ENCODE measurements around the gene NFKBIB. TPM values are rescaled to one million over a fixed set of nuclear protein-coding genes. Genes with fewer than 3 reads are reported as not detected.

Gene NFKBIB
- total and polyA plus RNA-seq, 2 of the 8 experiments (the other 6 are each of a cell fraction or from before 2014, with no cell fraction given) = 37.3 to 44.1 TPM

DNA sequence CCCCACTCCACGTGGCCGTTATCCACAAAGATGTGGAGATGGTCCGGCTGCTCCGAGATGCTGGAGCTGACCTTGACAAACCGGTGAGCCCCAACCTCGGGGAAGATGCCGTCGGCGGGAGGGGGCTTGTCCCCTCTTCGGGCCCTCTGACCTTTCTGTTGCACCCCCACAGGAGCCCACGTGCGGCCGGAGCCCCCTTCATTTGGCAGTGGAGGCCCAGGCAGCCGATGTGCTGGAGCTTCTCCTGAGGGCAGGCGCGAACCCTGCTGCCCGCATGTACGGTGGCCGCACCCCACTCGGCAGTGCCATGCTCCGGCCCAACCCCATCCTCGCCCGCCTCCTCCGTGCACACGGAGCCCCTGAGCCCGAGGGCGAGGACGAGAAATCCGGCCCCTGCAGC lies 7.5 kb downstream of the NFKBIB start (continued):
- TF ChIP-seq CTCF (IDR thresholded peaks at IDR 0.05; ENCODE audit: control extremely low read depth in 1 of 3, insufficient read depth in 1 of 3, low read depth in 1 of 3, low read length in 3 of 3) (no peak), CBX5 (IDR thresholded peaks at IDR 0.05; ENCODE audit: low read depth, low read length) (no peak), CEBPB (IDR thresholded peaks at IDR 0.05; ENCODE audit: low read depth, low read length) (no peak)

Measured in H1 (cell line).